NCI-H1105 (cell line): Measurements from ENCODE around the gene BAX.

ENCODE experiments used
- DNase-seq: peaks from one replicate; lab custom pipeline; 2025; lab: John Stamatoyannopoulos, UW

The BAX gene

DNA sequence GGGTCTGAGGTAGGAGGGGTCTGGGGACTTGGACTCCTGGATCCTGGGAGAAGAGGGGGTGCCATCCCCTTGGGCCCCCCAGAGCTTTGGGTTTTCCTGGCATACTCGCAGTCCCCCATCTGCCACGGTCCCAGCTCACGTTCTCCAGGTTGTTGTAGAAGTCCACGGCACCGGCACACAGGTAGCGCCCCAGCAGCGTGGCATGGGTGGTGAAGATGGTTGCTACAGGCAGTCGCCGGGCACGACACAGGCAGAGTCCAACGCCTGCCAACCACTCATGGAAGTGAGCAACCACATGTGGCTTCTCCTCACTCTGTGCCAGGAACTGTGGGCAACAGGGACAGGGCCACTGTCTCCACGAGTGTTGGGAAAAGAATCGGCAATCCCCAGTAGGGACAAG lies 31.0 kb downstream of the BAX start:
- DNase-seq, result no peak

GRCh38 chr19:48986211-48986610 lies 31.5 kb downstream of the BAX start:
- no peak for DNase-seq

DNA sequence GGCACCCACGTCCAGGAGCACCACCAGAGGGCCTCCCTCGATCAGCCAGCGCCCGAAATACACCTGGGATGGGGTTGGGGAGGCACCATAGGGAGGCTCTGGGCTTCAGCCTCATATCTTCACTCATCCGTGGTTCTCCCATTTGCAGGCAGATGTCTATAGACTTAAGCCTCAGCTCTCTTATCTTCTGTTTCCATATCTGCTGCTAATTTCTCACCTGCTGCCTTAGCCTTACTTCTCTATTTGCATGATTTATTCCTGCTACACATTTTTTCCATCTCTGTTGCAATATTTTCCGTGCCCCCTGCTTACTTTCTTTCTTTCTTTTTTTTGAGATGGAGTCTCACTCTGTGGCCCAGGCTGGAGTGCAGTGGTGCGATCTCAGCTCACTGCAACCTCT lies 32.6 kb downstream of the BAX start:
- no peak for DNase-seq

DNA sequence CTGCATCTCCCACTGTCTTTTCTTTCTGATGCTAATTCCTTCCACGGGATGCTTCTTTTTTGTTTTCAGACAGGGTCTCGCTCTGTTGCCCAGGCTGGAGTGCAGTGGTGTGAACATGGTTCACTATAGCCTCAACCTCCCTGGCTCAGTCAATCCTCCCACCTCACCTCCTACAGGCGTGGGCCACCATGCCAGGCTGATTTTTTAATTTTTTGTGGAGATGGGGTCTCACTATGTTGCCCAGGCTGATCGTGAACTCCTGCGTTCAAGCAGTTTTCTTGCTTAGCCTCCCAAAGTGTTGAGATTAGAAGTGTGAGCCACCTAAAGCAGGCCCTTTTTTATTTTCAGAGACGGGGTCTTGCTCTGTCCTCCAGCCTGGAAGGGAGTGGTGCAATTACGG lies 33.6 kb downstream of the BAX start:
- DNase-seq, result no peak

GRCh38 chr19:48988860-48989259 lies 34.2 kb downstream of the BAX start:
- DNase-seq, result no peak

- no peak for DNase-seq
Observed at GRCh38 chr19:48989701-48990291, 35.1 kb downstream of the BAX start.

- no peak for DNase-seq
Observed at GRCh38 chr19:48990400-48990799, 35.7 kb downstream of the BAX start.

DNA sequence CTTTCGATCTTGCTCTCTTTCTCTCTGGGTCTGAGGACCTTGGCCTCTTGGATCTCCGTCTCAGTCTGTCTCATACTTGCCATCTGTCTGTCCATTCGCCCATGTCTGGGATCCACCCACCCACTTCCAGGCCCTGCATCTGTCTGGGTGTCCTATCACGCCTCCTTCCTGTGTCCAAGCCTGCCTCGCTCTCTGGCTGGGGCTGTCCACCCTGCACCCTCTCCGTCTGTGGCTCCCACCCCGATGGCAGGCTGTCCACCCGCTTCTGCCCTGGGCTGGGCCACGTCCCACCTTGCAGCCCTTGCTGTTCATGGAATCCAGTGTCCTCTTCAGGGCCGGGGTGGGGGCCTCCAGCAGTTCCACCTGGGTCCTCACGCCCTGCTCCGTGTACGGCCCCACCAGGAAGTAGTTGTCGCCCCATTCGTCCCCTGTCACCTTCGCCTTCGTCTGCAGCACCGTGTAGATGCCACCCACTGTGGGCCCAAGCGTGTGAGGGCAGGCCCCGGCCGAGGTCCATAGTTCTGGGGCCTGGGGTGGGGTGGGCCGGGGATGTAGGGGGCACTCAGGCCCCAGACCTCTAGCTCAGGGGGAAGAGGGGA lies 36.4 kb downstream of the BAX start:
- no peak for DNase-seq

- no peak for DNase-seq
Observed at GRCh38 chr19:48991873-48992580, 37.4 kb downstream of the BAX start.

- no peak for DNase-seq
Observed at GRCh38 chr19:48992581-48993174, 38.0 kb downstream of the BAX start.

DNA sequence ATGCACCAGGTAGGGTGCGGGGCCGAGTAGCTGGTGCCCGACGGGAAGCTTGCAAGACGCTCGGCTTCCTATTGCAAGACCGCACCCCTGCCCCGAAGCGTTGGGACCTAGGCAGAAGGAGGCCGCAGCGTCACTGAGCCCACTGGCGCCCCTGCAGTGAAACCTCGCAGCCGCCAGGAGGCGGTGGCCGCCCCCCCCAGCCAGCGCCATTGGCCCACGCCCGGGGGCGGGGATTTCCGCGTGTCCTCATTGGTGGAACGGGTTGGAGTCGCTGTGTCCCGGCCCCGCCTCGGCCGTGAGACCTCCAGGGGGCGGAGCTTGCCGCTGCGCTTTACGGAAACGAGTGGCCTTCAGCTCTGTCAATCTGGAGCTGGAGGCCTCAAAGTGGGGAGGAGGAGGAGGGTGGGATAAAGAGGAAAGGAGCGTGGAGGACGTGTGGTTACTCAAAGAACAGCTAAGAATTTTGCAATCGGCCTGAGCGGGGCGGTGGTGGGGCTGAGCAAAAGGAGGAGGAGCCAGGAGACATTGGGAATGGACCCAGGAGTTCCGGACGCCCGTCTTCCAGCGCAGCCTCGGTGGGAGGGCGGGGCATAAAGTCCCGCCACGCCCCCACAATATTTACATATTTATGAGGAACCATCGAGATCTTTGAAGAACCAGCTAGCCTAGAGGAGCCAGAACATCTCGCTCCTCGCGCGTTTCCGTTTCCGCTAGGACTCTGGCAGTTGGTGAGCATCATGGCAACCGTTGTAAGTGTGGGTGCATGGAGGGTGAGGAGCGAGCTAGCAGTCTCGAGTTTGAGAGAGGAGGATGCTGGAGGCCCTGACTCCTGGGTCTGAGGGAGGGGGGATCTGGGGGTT lies 38.7 kb downstream of the BAX start, which contains the start of the genes GYS1 and RUVBL2:
TSS of gene GYS1 (minus strand) at position 135 of the 860 bp plus-strand sequence. CDS start 197 bp downstream, outside the sequence.
TSS of gene RUVBL2 (plus strand) at position 713 of the 860 bp plus-strand sequence. CDS start at position 738, 25 bp downstream.
- peak; percentile 99 for DNase-seq

GRCh38 chr19:48994035-48994386 lies 39.3 kb downstream of the BAX start:
- no peak for DNase-seq

- no peak for DNase-seq
Observed at GRCh38 chr19:48997972-48998371, 43.3 kb downstream of the BAX start.

DNA sequence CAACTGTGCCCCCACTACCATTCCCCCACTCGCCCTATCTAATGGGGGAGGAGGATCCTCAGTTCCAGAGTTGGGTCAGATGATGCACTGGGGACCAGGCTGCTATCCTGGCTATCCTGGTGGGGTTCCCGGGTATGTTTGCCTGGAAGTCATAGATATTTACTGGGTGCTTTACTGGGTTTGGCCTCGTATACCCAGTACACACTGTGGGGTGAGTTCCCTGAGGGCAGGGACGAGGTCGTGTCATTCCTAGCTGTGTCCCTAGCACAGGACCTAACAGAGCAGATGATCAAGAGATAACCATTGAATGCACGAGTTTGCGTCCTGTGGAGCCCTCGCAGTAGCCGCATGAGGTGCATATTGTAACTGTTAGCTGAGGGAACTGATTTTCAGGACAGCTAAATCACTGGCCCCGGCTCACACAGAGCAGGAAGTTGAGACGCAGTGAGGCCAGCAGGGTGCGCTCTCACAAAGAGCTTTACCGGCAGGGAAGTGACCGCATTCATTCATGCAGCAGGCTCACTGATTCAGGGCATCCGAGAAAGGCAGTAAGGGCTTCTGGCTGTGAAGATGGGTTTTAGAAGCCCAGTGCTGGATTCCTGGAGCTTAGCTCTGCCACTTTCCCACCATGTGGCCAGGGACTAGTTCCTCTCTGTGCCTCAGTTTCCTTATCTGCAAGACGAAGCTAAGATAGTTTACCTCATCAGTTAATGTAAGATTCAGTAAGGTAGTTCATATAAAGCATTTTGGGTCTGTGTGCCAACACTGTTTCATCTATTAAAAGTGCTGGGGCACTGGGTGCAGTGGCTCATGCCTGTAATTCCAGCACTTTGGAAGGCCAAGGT lies 45.0 kb downstream of the BAX start:
- DNase-seq, result no peak

GRCh38 chr19:49004133-49004532 lies 49.5 kb downstream of the BAX start:
- no peak for DNase-seq

GRCh38 chr19:49004964-49005614 lies 50.4 kb downstream of the BAX start:
- DNase-seq, result no peak

GRCh38 chr19:49006905-49007304 lies 52.2 kb downstream of the BAX start:
- DNase-seq, result no peak

- no peak for DNase-seq
Observed at GRCh38 chr19:49009828-49010227, 55.2 kb downstream of the BAX start.

- DNase-seq, result no peak
Observed at GRCh38 chr19:49010453-49010852, 55.8 kb downstream of the BAX start.

- no peak for DNase-seq
Observed at GRCh38 chr19:49011194-49011593, 56.5 kb downstream of the BAX start.
